ENCODE data around the gene MPZL3.

MPZL3 gene, protein sequence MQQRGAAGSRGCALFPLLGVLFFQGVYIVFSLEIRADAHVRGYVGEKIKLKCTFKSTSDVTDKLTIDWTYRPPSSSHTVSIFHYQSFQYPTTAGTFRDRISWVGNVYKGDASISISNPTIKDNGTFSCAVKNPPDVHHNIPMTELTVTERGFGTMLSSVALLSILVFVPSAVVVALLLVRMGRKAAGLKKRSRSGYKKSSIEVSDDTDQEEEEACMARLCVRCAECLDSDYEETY

GRCh38 chr11:118251858-118252652 lies at the start of gene MPZL3:
Gene MPZL3, minus strand, starts transcription at chr11:118252365. Its CDS starts 71 bp downstream, at chr11:118252294.
- DNase-seq (ENCODE audit: low spot score) = peak; percentile 37

GRCh38 chr11:118301600-118302195 lies 49.5 kb upstream of the MPZL3 start:
- no peak for DNase-seq (ENCODE audit: low spot score)

- no peak for DNase-seq (ENCODE audit: low spot score)
These were observed 43.8 kb upstream of the MPZL3 start for GRCh38 chr11:118295815-118296454.

DNA sequence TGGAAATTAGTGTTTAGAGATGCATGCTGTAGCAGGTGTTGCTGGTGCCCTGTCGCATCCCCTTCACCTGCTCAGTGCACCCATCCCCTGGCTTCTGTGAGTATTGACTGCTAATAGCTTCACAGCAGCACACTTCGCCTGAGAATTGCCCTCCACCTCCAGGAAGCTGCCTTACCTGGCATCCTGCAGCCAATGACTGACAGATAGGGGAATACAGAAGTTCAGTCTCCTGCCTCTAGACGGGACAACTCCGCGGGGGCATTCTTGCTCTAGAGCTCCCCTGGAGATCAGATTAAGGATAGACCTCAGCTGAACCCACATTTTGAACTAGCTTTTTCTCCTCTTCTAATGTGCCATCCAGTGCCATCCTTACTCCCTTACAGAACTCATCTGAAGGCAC lies 43.0 kb upstream of the MPZL3 start:
- no peak for DNase-seq (ENCODE audit: low spot score)

GRCh38 chr11:118294053-118294452 lies 41.9 kb upstream of the MPZL3 start:
- DNase-seq (ENCODE audit: low spot score) = no peak

GRCh38 chr11:118291477-118292135 lies 39.4 kb upstream of the MPZL3 start:
- DNase-seq (ENCODE audit: low spot score) = no peak

- DNase-seq (ENCODE audit: low spot score) = no peak
These were observed 38.8 kb upstream of the MPZL3 start for GRCh38 chr11:118290923-118291322.

- no peak for DNase-seq (ENCODE audit: low spot score)
These were observed 37.2 kb upstream of the MPZL3 start for GRCh38 chr11:118289401-118289800.

DNA sequence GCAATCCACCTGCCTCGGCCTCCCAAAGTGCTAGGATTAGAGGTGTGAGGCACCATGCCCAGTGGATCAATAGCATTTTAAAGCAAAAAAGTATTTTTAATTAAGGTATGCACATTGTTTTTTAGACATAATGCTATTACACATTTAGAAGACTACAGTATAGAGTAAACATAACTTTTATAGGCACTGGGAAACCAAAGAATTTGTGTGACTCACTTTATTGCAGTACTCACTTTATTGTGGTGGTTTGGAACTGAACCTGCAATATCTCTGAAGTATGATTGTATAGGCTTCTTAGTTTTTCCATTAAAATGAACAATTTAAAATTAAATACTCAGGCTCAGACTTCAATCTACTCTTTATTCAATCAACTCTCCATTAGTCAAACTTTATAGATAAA lies 34.8 kb upstream of the MPZL3 start:
- DNase-seq (ENCODE audit: low spot score) = no peak

DNA sequence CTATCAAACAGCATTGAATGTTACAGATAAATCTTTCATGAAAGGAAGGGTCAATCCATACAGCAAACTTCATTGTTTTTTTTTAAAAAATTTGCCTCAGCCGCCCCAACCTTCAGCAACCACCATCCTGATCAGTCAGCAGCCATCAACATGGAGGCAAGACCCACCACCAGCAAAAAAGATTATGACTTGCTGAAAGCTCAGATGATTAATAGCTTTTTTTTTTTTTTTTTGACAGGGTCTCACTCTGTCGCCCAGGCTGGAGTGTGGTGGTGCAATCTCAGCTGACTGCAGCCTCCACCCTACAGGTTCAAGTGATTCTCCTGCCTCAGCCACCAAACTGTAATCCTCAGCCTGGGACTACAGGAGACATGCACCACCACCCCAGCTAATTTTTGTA lies 34.4 kb upstream of the MPZL3 start:
- no peak for DNase-seq (ENCODE audit: low spot score)

DNA sequence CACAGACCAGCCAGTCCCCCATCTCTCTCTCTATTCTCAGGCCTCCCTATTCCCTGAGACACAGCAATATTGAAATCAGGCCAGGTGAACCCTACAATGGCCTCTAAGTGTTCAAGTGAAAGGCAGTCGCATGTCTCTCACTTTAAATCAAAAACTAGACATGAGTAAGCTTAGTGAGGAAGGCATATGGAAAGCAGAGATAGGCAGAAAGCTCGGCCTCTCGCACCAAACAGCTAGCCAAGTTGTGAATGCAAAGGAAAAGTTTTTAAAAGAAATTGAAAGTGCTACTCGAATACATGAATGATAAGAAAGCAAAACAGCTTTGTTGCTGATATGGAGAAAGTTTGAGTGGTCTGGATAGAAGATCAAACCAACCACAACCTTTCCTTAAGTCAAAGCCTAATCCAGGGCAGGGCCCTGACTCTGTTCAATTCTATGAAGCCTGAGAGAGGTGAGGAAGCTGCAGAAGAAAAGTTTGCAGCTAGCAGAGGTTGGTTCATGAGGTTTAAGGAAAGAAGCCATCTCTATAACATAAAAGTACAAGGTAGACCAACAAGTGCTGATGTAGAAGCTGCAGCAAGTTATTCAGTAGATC lies 31.7 kb upstream of the MPZL3 start:
- DNase-seq (ENCODE audit: low spot score) = no peak

- no peak for DNase-seq (ENCODE audit: low spot score)
These were observed 31.0 kb upstream of the MPZL3 start for GRCh38 chr11:118283037-118283636.

DNA sequence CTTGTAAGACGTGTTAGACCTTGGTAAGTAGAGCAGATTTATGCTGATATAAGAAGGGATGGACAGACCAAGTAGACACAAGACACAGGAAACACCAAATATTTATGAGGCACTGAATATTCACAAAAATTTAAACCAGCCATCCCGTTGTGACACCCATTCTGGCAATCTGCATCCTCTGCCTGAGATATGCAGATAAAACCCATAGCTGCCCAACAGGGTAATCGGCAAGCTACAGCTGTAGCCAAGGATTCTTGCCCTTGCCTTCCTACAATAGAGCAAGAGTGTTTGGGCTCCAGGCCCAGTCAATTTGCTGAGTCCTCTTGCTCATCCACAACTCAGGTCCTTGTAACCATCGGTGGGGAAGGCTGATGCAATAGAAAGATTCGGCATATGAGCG lies 30.4 kb upstream of the MPZL3 start:
- DNase-seq (ENCODE audit: low spot score) = no peak

GRCh38 chr11:118281284-118281683 lies 29.1 kb upstream of the MPZL3 start:
- DNase-seq (ENCODE audit: low spot score) = no peak

- no peak for DNase-seq (ENCODE audit: low spot score)
These were observed 25.1 kb upstream of the MPZL3 start for GRCh38 chr11:118277312-118277711.

- DNase-seq (ENCODE audit: low spot score) = no peak
These were observed 24.3 kb upstream of the MPZL3 start for GRCh38 chr11:118276422-118276821.

DNA sequence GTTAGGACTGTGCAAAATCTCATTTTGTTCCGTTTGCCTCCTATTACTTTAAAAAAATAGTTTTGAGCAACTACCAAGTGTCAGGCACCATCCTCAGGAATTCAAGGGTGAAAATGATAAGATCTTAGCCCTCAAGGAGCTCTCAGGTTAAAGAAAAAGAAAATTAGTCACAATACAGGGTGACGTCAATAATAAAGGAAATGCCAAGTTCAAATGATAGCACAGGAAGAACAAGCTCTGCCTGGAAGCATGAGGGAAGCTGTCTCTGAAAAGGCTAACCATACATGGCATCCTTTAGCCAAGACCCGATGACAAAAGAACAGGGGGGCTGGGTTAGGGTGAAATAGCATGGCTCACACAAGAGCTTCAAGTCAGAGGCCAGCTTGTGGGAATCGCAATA lies 23.0 kb upstream of the MPZL3 start:
- no peak for DNase-seq (ENCODE audit: low spot score)

DNA sequence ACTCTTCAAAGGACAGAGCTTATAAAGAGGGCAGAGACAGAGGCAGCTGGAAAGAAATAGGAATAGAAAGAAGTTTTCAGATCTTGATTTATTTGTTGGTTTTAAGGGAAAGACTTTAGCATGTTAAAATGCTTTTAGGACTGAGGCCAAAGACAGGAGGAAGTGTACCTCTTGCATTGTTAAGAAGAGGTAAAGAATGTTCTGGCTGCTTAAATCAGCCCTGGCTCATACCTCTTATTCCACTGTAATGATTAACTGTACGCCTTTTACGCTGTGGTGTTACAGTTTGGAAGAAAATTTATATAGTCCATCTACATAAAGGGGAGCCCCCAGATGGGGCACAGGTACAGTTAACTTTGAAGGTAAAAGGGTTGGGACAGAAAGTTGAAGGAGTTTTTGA lies 22.0 kb upstream of the MPZL3 start:
- DNase-seq (ENCODE audit: low spot score) = no peak

GRCh38 chr11:118272001-118272400 lies 19.8 kb upstream of the MPZL3 start:
- no peak for DNase-seq (ENCODE audit: low spot score)

GRCh38 chr11:118267486-118267885 lies 15.3 kb upstream of the MPZL3 start:
- no peak for DNase-seq (ENCODE audit: low spot score)

DNA sequence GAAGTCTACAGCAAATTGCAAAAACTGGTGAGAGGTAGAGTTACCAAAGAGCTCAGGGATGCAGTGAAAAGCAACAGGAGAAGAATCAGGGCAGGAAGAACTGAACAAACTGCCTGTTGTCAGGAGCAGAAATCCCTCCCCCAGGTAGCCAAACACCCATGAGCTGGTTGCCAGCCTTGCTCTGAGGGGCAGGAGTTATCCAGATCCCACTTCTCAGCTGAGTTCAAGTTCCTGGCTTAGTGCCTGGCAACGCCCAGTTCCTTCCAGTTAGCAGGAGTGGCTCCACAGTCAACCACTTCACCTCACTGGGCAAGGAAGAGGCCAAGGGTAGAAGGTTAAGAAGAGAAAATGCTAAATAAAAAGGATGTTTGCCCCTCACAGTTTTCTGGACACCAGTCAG lies 13.8 kb upstream of the MPZL3 start:
- no peak for DNase-seq (ENCODE audit: low spot score)

All from AG08396 (cell line).